C4-2B (cell line): Measurements from ENCODE around the gene BTAF1.
"Not testable (repeated sequence)": the region's sequence is repeated elsewhere in the genome, so short reads cannot be mapped to it uniquely, and the experiment has no call there.

Experiments used
- H3K27ac ChIP-seq: fragments of 450-650 bp; 2 replicates; pipeline ENCODE4 v1.5.1; 2017
- CTCF ChIP-seq: fragments of 450-650 bp; conservative IDR thresholded peaks from 2 replicates; pipeline ENCODE4 v1.5.1; 2017; ENCODE audit warnings: mild to moderate bottlenecking
- ZFX ChIP-seq: fragments of 450-650 bp; IDR thresholded peaks from 2 replicates; pipeline ENCODE4 v1.6.1; 2017

Gene BTAF1

GRCh38 chr10:92027141-92027540 lies 103.6 kb downstream of the BTAF1 start:
- no peak overlapping the region for H3K27ac ChIP-seq
- TF ChIP-seq CTCF (no peak), ZFX (no peak)

GRCh38 chr10:92031580-92031979 lies 108.0 kb downstream of the BTAF1 start:
- H3K27ac ChIP-seq = no peak overlapping the region
- TF ChIP-seq ZFX (no peak), CTCF (no peak)

GRCh38 chr10:92033070-92033469 lies 109.5 kb downstream of the BTAF1 start:
- not testable (repeated sequence) for H3K27ac ChIP-seq

- TF ChIP-seq CTCF (no peak), ZFX (no peak)
- no peak overlapping the region for H3K27ac ChIP-seq
These were observed 115.4 kb downstream of the BTAF1 start for GRCh38 chr10:92038949-92039348.

- H3K27ac ChIP-seq = no peak overlapping the region
- TF ChIP-seq CTCF (no peak), ZFX (no peak)
These were observed 119.0 kb downstream of the BTAF1 start for GRCh38 chr10:92042541-92042940.

- H3K27ac ChIP-seq = no peak overlapping the region
- no peak for TF ChIP-seq CTCF
- TF ChIP-seq ZFX = no peak
These were observed 122.1 kb downstream of the BTAF1 start for GRCh38 chr10:92045641-92046106.

- H3K27ac ChIP-seq = no peak overlapping the region
- TF ChIP-seq ZFX = no peak
- no peak for TF ChIP-seq CTCF
These were observed 123.6 kb downstream of the BTAF1 start for GRCh38 chr10:92047215-92047614.

- no peak for TF ChIP-seq ZFX
- TF ChIP-seq CTCF = no peak
- no peak overlapping the region for H3K27ac ChIP-seq
These were observed 128.5 kb downstream of the BTAF1 start for GRCh38 chr10:92052088-92052487.
